Common myeloid progenitor, CD34-positive (primary cell): ENCODE data around the gene TMC8.

ENCODE experiments used
- CTCF ChIA-PET: fragments of 350-600 bp; sonication (Branson Sonifier 250); formaldehyde crosslinking; loops from one replicate; lab custom pipeline; 2021; ENCODE audit warnings: antibody characterized with exemption; lab: Charles Lee
- POLR2A ChIA-PET: fragments of 350-600 bp; sonication (Branson Sonifier 250); formaldehyde crosslinking; loops from one replicate; lab custom pipeline; 2021; ENCODE audit warnings: antibody characterized with exemption; lab: Charles Lee
- DNase-seq, 3 donors: peaks; one replicate each; pipeline versions ENCODE4 v3.0.0 to v3.0.0-alpha.2; 2013
- H3K27ac ChIP-seq, 2 experiments: 1 replicate in 1 of 2; 2 replicates in 1 of 2; pipeline ENCODE4 v1.7.0; 2013; ENCODE audit warnings: inconsistent platforms in 2 of 2, low read length in 2 of 2, mild to moderate bottlenecking in 2 of 2, low read depth in 1 of 2, moderate library complexity in 1 of 2; ENCODE audit not compliant: severe bottlenecking in 2 of 2, insufficient read depth in 1 of 2, poor library complexity in 1 of 2
- H3K27me3 ChIP-seq, 5 experiments: replicated peaks in 2 of 5; 1 replicate in 3 of 5; 2 replicates in 2 of 5; pipeline versions ENCODE4 v1.6.1 to v1.7.0; 2013; ENCODE audit warnings: low read length in 4 of 5, mild to moderate bottlenecking in 2 of 5, moderate library complexity in 2 of 5, inconsistent platforms in 1 of 5; ENCODE audit not compliant: insufficient read depth in 5 of 5, control insufficient read depth in 4 of 5
- H3K36me3 ChIP-seq, 4 experiments: 1 replicate in 2 of 4; 2 replicates in 2 of 4; pipeline versions ENCODE4 v1.6.1 to v1.7.0; 2013; ENCODE audit warnings: low read length in 3 of 4, control low read depth in 1 of 4, mild to moderate bottlenecking in 1 of 4; ENCODE audit not compliant: control insufficient read depth in 4 of 4, insufficient read depth in 4 of 4
- H3K4me1 ChIP-seq, 4 experiments: 1 replicate in 3 of 4; 2 replicates in 1 of 4; pipeline versions ENCODE4 v1.6.1 to v1.7.1; 2013; ENCODE audit warnings: low read length in 3 of 4, mild to moderate bottlenecking in 3 of 4, control low read depth in 1 of 4, inconsistent platforms in 1 of 4, moderate library complexity in 1 of 4; ENCODE audit not compliant: control insufficient read depth in 4 of 4, insufficient read depth in 4 of 4; ENCODE audit errors: control extremely low read depth in 1 of 4
- H3K4me3 ChIP-seq, 7 experiments: 1 replicate in 4 of 7; 2 replicates in 3 of 7; pipeline versions ENCODE4 v1.5.1 to v1.7.0; 2013; ENCODE audit warnings: mild to moderate bottlenecking in 7 of 7, low read length in 6 of 7, moderate library complexity in 6 of 7, inconsistent platforms in 2 of 7, low read depth in 2 of 7, control low read depth in 1 of 7; ENCODE audit not compliant: insufficient read depth in 4 of 7, control insufficient read depth in 1 of 7; ENCODE audit errors: extremely low read depth in 1 of 7
- H3K9me3 ChIP-seq, 5 experiments: 1 replicate in 4 of 5; 2 replicates in 1 of 5; pipeline versions ENCODE4 v1.6.1 to v1.7.1; 2013; ENCODE audit warnings: low read length in 4 of 5, mild to moderate bottlenecking in 2 of 5, inconsistent platforms in 1 of 5, low read depth in 1 of 5, moderate library complexity in 1 of 5; ENCODE audit not compliant: control insufficient read depth in 4 of 5, insufficient read depth in 2 of 5; ENCODE audit errors: control extremely low read depth in 1 of 5
- WGBS: methylation state at CpG from one replicate; pipeline ENCODE4 v1.1.5; 2013; ENCODE audit not compliant: insufficient coverage; 5-methylcytosine and 5-hydroxymethylcytosine counted together

The TMC8 gene

DNA sequence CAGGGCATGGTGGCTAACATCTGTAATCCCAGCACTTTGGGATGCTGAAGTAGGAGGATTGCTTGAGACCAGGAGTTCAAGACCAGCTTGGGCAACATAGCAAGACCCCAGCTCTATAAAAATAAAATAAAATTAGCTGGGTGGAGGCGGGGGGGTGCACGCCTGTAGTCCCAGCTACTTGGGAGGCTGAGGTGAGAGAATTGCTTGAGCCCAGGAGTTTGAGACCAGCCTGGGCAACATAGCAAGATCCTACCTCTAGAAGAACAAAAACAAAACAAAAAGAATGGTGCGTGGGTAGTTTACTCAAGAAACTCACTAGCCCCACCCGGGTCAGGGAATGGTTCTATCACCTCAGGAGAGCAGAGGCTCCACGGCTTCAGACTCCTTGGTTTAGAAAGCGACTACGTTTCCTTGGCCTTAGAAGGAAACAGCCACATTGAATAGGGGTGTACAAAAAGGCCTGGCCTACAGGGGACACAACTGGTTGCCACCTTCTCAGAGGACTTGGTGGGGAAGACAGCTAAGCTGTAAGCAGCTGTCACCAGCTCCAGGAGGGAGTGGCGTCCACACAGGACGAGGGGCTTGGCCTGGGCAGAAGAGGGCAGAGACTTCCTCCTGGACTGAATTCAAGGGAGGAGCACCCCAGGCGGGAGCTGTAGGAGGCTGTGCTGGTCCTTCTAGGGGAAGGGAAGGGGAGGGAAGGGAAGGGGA, 55.6 kb downstream of the TMC8 start:
- ChIA-PET CTCF (interaction anchor here (0.8 to 2.2 kb wide), 8 partner anchors 10 to 73 kb away, joined by 3 to 13 read pairs (median 3); no protein-coding TSS in a partner anchor), POLR2A (no interaction called here)
- Histone ChIP-seq H3K27ac (no peak overlapping the region), H3K27me3 (no peaks in the 10 kb centered on the region), H3K9me3 (no peaks in the 10 kb centered on the region), H3K36me3 (peaks cover 2 to 46% (median 11%) of the 10 kb centered on the region in 4 experiments), H3K4me1 (peaks cover 0 to 36% (median 20%) of the 10 kb centered on the region in 4 experiments), H3K4me3 (peak overlapping the region in 5 of 7 experiments; percentile 31 to 93 (median 80))
- peak in 2 of 3 donors; percentile 61 to 65 for DNase-seq
- 84% methylated on average over 5 of the region's 10 CpGs for WGBS

DNA sequence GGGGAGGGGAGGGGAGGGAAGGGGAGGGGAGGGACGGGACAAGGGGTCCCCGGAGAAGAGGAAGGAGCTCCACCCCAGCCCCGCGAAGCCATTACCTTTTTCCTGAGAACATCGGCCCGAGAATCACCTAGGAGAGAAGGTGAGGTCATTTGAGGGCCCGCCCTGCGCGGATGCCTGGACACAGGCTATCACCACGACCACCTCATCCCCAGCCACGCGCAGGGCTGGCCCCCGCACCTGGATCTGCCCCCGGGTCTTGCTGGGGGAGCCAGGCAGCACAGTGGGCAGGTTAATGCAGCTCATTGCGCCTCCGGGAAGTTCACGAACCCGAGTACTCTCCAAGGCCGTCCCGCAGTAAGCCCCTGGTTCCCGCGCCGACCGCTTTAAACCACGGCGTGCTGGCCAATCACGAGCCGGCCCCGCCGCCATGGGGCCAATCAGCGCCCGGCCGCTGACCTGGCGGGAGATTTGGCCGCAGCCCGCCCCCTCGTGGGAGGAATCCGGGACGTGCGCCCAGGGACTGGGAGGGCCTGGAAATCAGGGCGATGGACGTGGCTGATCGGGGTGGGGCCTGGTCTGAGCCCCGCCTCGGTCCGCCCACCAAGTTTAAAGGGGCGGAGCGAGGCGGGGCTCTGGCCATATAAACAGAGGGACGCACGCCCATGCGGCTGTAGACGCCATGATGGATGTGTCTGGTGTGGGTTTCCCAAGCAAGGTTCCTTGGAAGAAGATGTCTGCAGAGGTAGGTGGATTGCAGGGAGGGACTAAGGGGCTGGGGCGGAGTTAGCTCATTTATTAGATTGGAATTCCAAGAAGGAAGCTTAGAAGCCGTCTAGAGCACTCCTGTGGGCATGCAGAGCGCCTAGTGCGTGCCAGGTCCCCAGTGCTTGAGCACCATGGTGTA, 56.4 kb downstream of the TMC8 start, which contains the start of the genes AFMID and TK1:
Gene AFMID (plus strand): TSS at position 671 of the 904 bp plus-strand sequence. CDS start 9 bp downstream, at position 680.
Gene TK1 (minus strand): TSS at position 361 of the 904 bp plus-strand sequence. CDS start 58 bp downstream, at position 303.
- H3K27ac ChIP-seq, result peak within 1 kb of the TSS in 1 of 2 experiments; percentile 47
- ChIA-PET CTCF (interaction anchor here (0.8 to 2.2 kb wide), 7 partner anchors 10 to 68 kb away, joined by 3 to 13 read pairs (median 4); no protein-coding TSS in a partner anchor), POLR2A (no interaction called here)
- no peaks in the 10 kb centered on the region for H3K27me3 ChIP-seq
- WGBS, result 6% methylated on average over 46 of the region's 57 CpGs
- peak within 1 kb of the TSS; percentile 62 to 94 (median 84) for H3K4me3 ChIP-seq
- H3K36me3 ChIP-seq, result peaks cover 3 to 42% (median 16%) of the 10 kb centered on the region in 4 experiments
- H3K9me3 ChIP-seq, result no peaks in the 10 kb centered on the region
- H3K4me1 ChIP-seq, result peaks cover 0 to 36% (median 20%) of the 10 kb centered on the region in 4 experiments
- peak; percentile 94 to 96 (median 96) for DNase-seq
